HG03039 (cell line): ENCODE measurements around the gene NTN1.
"Not testable (repeated sequence)": the region's sequence is repeated elsewhere in the genome, so short reads cannot be mapped to it uniquely, and the experiment has no call there.

Source experiments
- ATAC-seq: cut with Tn5 transposase; IDR thresholded peaks from one replicate; pipeline ENCODE4 v1.9.1; 2021; ENCODE audit warnings: mild to moderate bottlenecking, moderate library complexity; ENCODE audit not compliant: unreplicated experiment

Gene NTN1

DNA sequence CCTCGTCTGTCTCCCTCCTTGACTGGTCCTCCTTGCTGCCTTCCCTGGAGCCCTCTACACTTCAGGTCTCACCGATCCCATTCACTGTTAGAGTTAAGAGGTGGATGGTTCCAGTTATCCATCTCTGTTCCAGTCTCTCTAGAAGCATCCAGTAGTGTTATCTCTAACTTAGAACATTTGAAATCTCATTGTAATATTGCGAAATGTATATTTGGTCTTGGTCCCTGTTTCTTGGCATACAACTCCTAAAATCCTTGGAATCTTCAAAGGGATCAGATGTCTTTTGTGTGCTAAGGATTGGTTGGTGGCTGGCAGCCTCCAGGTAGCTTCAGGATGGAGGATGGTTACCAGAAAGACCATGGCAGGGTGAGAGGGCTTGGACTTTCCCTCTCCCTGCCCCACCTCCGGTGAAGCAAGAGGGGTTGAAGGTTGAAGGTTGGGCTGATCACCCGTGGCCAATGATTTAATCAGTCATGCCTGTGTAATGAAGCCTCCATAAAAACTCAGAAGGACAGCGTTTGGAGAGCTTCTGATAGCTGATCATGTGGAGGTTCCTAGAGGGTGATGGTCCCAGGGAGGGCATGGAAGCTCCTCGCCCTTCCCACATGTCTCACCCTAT is 59.1 kb downstream of the NTN1 start:
- no peak for ATAC-seq

DNA sequence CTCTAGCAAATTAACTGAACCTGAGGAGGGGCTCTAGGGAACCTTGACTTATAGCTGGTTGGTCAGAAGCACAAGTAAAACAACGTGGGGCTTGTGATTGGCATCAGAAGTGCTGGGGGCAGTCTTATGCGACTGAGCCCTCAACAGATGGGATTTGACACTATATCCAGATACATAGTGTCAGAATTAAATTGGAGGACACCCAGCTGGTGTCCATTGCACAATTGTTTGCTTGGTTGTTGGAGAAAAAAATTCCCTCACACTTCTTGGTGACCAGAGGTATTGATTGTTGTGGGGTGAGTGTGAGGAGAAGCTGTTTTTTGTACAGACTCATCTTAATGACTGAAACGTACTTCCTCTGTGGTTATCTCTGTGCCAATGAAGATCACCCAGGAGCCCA is 59.7 kb downstream of the NTN1 start:
- no peak for ATAC-seq

DNA sequence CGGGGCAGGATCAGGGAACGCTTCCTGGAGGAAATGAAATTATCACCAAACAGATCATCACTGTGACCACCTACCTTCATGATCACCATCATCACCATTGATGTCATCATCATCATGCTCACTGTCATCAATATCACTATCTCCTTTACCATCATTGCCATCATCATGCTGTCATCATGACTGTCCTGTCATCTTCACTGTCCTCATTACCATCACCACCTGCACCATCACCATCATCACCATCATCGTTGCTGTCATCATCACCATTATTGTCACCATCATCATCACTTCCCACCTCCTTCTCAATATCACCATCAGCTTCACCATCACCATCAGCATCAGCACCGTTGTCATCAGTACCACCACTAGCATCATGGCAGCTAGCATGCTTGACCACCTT is 65.3 kb downstream of the NTN1 start:
- ATAC-seq = no peak

DNA sequence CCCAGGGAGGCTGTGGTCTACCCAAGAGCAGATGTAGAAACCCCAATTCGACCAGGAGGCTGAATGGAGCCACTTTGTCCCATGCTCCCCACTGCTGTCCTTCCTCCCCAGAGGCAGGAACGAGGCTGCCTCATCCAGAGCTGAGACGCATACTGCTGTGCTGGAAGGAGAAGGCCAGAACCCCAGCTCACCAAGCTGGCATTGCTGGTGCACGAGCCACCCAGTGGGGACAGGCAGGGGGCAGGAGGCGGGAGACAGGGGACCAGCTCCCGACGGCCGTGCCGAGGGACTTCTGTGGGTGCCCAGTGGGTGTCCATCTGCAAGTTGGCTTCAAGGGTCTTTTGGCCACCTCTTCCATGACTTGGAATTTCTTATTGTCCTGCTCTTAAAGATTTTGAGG is 66.6 kb downstream of the NTN1 start:
- ATAC-seq = no peak

DNA sequence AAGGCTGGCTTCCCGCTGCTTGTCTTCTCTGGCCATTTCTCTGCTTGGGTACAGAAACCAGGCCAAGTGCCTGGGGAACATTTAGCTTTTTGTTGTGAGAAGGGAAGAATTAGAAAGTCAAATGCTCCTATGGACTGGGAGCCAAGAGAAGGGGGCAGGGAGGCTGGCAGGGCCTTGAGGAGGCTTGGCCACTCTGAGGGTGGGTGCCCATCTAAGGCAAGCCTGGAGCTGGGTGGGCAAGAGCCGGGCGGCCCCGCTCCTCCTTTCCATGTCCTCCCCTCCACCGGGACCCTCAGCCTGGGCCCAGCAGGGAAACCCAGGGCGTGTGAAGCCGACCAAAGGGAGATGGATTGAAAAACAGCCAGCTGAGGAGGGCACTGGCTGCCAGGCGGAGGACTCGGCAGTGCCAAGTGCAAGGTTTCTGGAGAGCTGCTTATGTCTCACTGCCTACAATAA is 69.4 kb downstream of the NTN1 start:
- no peak for ATAC-seq

DNA sequence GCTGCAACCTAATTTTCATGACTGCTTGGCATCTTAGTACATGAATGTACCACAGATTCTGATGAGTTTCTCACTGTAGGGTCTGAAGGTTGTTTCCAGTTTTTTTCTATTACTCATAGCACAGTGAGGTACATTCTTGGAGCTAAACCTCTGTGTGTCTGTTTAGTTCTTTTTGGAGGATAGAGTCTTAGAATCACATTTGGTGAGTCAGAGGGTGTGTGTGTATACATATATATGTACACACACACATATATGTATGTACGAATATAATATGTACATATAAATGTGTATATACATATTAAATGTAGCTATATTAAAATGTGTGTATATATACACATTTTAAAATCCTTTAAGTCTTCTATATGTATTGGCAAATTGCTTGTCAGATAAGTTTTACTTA is 72.9 kb downstream of the NTN1 start:
- no peak for ATAC-seq

DNA sequence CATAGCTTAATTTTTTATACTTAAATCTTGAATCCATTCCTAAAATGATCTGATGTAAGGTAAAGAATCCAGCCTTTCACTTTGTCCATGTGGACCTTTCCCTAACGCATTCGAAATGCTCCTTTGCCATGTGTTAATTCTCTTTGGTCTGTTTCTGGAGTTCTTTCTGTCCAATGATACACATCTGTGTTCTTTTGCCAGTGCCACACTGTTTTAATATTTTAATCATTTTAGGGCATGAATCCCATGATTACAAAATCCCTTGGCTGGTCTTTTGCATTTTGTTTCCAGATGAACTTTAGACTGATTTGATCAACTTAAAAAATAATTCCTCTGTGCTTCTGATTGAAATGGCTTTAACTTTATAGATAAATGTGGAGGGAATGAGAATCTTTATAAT is 74.1 kb downstream of the NTN1 start:
- ATAC-seq = no peak

DNA sequence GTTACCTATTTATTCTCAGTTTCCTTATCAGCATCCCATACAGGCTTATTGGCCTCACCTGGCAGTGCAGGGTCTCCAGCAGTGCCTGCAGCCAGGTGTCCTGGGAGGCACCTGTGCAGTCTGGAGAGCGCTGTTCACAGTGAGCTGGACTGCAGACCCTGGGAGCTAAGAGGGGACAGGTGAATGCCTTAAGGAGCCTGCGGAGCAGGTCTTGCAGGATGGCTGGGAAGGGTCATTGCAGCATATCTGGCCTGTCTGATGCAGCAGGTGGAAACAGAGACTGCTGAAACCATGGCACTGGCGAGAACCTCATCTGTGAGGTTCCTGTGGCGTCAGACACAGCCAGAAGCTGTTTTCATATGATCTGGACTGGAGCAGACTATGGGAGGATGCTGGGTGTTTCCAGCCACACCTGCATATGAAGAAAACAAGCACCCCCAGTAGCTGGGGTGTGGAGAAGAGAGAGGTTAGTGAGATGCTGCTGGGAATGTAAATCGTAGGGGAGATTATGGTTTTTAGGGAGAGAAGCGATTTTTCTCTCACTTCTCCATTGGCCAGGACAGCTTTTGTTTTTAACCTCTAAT is 77.0 kb downstream of the NTN1 start:
- ATAC-seq = no peak

DNA sequence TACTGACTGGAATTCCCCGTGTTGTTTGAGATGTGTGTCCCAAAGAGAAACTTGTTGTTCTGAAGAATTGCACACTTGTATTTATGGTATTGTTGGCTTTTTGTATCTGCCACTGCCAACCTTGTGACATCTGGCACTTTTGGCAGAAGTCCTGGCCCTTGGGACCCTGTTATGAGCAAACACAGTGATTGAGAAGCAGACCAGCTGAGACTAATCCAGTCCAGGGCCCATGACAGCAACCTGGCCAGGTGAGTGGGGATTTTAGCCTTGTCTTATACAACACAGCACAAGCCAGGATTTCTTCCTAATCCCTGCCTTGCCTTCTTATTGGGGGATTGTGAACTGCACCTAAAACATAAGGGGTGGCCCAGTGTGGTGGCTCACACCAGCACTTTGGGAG is 80.0 kb downstream of the NTN1 start:
- ATAC-seq = no peak

DNA sequence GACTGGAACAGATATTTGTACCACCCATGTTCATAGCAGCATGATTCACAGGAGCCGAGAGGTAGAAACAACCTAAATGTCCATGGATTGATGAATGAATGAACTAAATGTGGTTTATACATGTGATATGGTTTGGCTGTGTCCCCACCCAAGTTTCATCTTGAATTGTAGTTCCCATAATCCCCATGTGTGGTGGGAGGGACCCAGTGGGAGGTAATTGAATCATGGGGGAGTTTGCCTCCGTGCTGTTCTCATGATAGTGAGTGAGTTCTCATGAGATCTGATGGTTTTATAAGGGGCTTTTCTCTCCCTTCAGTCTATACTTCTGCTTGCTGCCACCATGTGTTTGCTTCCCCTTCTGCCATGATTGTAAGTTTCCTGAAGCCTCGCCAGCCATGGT is 81.9 kb downstream of the NTN1 start:
- not testable (repeated sequence) for ATAC-seq

DNA sequence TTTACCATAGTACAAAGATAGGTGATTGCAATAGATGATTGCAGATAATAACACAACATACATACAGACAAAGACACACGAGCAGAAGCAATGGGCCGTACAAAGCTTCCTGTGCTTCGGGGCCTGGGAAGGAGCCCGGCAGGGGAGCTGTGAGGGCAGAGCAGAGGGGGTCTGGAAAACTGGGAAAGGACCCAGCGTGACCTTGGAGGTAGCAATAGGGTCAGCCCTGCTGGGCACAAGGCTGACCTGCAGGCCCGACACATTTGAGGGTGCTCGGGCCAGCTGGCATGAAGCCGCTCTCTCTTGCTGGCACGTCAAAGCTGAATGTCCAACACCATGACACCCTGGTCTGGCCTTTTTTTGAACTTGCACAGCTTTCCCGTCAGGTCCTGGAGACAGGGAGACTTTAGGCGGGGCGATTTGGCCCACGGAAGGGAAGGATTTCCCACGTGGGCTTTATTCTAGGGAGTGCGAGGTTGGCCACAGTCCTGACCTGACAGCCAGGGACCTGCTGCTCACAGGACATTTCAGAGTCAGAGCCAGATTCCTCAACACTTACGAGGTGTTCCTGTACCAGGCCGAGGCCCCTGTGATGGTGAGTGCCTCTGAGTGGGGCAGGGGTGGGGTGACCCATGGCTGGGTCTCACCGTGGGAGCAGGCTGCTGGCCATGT is 83.2 kb downstream of the NTN1 start:
- ATAC-seq = no peak

DNA sequence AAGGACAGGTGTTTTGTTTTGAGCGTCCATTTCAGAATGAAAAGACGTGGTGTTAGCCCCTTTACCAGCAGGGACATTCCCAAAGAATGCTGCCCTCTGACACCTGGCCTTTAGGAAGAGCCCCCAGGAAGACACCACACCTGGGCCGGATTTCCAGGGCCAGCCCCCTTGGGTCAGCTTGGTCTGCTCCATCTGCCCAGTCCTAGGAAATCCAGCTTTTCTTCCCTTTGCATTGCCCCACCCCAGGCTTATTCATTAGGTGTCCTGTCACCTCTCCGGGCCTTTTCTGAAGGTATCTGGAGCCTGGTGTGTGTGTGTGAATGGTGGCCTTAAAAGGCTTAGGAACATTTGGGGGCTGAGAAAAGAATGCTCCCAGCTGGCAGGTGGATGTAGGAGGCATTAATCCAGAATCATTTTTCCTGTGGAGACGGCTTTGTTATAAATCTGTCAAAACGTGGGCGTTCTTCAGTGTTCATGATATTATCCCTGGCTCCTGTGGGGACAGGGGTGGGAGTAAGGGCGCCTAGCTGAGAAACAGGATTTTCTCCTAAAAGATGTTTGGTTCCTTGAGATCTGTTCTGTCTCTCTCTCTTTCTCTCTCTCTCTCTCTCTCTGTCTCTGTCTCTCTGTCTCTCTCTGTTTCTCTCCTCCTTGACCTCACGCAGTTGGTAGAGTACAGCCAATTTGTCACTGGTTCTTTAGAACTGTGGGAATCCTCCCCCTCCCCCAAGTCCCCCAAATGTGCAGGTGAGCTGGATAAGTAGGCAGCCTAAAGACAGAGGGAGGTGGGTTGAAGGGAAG is 84.0 kb downstream of the NTN1 start:
- ATAC-seq = no peak

DNA sequence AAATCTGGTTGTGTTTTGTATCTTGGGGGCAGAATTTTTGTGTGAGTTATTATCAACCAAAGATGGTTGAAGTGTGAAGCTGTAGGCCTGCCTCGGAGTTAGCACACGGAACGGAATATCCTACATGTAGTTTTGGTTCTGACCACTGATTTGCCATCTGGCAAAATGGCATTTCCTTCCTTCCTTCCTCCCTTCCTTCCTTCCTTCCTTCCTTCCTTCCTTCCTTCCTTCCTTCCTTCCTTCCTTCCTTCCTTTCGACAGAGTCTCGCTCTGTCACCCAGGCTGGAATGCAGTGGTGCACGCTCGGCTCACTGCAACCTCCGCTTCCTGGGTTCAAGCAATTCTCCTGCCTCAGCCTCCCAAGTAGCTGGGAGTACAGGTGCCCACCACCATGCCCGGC is 85.0 kb downstream of the NTN1 start:
- ATAC-seq = not testable (repeated sequence)

DNA sequence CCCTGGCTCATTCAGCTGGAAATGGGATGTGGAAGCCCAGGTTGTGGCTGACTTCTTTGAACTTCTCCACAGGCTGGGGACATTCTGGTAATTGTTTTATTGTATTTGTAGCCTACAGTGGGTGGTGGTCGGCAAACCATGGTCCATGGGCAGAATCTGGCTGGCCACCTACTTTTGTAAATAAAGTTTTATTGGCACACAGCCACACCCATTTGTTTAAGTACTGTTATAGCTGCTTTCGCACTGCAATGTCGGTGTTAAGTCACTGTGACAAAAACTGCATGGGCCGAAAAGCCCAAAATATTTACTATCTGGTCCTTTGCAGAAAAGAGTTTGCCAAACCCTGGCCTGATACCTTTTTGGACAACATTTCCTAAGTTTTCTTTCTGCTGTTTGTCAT is 86.2 kb downstream of the NTN1 start:
- ATAC-seq = no peak

DNA sequence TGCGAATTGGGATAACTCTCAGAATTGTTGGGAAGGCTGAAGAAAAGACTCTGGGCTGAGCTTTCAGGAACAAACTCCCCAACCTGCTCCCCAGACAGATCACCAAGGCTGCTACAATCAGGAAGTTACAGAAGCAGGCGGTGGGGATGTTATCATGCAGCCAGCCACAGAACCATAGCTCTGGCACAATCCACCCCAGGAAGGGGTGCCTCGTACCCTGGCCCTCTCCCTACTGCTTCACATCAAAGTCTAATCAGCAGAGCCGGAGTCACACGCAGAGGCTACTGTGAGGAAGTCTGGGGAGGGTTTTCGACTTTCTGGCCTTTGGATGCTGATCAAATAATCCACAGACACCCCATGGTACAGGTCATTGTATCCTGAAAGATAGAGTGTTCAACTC is 86.8 kb downstream of the NTN1 start:
- no peak for ATAC-seq

DNA sequence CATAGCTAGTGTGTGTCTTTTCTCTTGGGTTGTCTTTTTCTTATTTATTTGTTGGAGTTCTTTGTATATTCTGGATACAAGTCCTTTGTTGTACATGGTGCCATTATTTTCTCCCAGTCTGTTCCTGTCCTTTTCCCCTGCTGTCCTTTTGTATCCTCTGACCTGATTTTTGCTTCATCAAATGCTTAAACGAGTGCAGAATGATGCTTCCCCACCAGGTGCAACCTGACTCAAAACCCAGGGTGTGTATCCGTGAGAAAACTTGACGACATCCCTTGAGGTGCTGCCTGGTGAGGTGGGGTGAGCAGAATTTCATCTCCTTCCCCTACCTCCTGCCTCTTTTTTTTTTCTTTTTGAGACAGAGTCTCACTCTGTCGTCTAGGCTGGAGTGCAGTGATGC is 88.6 kb downstream of the NTN1 start:
- ATAC-seq = no peak

DNA sequence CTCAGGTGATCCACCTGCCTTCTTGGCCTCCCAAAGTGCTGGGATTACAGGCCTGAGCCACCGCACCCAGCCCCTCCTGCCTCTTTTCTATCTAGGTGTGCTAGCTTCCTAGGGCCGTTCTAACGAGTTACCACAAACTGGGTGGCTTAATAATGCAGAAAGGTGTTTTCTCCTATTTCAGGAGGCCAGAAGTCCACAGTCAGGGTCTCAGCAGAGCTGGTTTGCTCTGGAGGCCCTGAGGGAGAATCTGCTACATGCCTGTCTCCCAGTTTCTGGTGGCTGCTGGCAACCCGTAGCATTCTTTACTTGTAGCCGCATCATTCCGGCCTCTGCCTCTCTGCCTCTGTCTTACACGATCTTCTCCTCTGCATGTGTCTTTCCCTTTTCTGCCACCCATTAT is 89.2 kb downstream of the NTN1 start:
- no peak for ATAC-seq

DNA sequence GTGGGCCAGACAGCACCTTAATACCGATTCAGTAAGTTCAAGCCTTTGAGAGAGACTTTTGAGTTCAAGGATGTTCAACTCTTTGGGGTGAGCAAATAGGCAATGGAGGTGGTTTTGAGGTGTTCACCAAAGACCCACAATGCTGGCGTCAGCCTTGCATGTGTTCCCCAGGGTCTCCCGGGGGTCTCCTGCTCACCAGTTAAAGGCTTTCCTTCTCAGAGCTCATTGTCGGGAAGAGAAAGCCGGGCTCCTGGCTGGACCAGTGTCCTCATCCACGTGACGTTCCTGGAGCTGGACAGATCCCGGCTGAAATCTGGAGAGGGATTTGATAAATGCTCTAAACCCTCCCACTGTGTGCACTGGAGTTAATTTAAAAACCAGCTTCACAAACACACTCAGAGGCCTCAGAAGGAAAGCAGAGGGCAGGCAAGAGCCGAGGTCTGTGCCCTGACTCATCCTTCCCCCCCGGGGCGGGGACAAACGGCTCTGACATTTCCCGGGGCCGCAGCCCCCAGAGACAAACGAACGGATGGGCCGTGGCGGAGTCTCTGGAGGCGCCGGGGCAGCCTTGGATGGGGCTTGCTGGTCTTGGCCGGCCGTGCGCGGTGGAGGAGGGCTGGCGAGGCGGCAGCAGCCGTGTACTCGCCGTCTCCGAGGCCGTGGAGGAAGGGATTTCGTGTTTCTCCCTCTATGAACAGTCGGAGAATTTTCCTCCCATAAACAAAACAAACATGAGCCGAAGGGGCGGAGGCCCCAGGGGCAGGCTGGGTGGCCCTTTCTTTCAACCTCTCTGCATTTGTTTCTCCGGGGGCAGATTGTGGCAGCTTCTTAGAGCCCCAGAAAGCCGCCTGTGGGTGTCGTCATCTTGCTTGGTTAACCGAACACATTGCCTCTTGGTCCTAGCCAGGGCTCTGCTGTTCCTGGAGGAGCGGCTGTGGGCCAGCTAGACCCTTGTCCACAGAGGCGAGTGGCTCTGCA is 94.2 kb downstream of the NTN1 start:
- no peak for ATAC-seq

DNA sequence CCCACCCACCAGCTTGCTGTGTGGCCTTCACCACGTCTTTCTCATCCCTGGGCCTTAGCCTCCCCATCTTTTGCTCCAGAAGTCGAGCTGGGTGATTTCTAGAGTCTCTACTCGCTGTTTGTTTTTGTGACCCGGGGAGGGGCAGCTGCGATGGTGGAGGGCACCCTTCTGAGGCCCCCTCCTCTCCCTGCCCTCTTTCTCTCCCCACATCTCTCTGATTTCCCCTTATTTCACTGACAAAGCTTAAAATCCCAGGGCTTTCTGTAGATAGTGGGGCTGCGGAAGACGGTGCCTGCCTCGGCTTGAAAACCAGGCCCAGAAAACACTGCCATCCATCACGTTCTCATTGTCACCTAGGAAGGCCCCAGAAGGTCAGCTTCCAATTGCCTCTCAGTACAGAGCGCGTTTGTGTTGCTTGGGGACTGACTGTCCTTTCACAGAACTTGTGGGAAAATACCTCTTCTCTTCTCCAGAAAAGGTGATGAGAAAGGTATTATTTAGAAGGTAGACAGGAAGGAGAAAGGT is 95.1 kb downstream of the NTN1 start:
- ATAC-seq = no peak

DNA sequence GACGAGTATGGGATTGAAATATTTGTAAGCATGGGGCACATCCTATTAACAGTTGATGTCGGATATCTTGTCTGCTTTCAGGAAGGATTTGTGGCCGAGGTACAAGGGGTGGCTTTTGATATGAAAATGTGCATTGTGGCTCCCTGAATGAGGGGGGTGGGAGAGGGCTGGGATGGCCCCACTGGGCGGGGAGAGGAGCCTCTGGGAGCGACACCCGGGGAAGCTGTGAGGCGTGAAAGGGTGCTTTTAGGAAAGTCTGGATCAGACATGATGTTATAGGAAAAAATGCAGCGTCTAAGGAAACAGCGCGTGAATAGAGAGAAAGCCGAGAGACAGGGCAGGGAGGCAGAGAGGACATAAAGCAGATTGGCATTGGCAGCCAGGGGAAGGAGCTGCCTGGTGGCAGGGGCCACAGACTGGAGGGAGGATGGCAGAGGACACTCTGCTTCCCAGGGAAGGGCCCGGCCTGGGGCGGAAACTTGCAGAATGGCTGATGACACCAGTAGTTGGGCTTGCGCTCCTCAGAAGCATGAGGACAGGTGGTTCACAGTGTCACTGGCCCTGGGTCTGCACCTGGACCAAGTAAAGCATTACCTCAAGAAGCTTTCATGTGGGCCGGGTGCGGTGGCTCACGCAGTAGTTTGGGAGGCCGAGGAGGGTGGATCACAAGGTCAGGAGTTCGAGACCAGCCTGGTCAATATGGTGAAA is 95.7 kb downstream of the NTN1 start:
- ATAC-seq = no peak
